ENCODE data around the gene SH2B2. TPM values are rescaled to one million over a fixed set of nuclear protein-coding genes. Genes with fewer than 3 reads are reported as not detected.

SH2B2 gene
- total RNA-seq (10 to 100 TPM in 1 of 2 donors, 1 to 10 TPM in 1; 5.5 to 15.6 TPM), polyA plus RNA-seq (1 to 10 TPM in 1 of 2 donors, under 1 TPM in 1; 0.50 to 2.4 TPM)
- long read RNA-seq, donor 1, partial matches to known transcripts: 0 of 2 reads
- long read RNA-seq, donor 1, other reads (novel, unspliced or antisense): 2 of 2 reads
- long read RNA-seq, donor 2, partial matches to known transcripts: 6 of 19 reads
- long read RNA-seq, donor 2, other reads (novel, unspliced or antisense): 13 of 19 reads

DNA sequence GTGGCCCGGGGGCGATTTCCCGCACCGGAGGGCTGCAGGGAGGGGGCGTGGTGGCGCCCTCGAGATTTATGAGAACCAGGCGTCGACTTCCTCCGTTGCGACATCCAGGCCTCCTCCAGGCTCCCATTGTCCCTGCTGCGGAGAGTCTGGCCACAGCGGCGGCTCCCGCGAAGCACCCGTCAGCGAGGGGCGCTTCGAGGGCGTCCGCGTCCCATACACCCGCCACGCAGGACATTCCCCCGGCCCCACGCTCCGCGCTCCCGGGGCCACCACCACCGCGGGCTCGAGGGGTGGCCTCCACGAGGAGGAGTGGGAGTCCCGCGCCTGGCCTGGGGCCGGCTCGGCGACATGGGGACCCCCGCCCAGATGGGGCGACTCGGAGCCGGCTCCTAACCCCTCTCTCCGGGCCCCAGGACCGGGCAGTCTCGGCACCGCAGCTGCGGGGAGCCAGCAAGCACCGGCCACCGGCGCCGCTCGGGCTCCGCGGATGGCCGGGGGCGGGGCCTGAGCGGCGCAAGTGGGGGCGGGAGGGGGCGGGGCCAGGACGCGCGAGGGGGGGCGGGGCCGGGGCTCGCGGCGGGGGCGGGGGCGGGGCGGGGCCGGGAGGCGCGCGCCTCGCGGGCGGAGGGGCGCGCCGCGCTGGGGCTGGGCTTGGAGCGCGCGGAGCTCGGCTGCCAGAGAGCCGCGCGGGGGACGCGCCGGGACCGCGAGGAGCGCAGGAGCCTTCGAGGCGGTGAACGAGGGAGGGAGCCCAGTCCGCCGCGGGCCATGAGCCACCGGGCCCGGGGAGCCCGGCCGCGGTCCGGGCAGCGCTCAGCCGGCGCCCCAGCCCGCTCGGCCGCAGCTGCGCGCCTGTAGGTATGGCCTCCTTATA lies at the start of gene SH2B2:
Gene SH2B2, plus strand, starts transcription at position 632 of the 874 bp plus-strand sequence. CDS start 13,683 bp downstream, outside the sequence.
- Histone ChIP-seq H3K4me1 (ENCODE audit: control insufficient read depth in 1 of 2, insufficient read depth in 2 of 2, low read length in 2 of 2) (no peaks in the 10 kb centered on the region), H3K36me3 (ENCODE audit: control insufficient read depth in 1 of 2, insufficient read depth in 2 of 2, low read length in 1 of 2) (no peaks in the 10 kb centered on the region), H3K27ac (ENCODE audit: low read depth in 1 of 2, low read length in 2 of 2) (peak within 1 kb of the TSS in 1 of 2 donors; percentile 2), H3K27me3 (ENCODE audit: control insufficient read depth in 1 of 2, insufficient read depth in 2 of 2, low read length in 1 of 2) (no peaks in the 10 kb centered on the region), H3K9me3 (ENCODE audit: control insufficient read depth, low read length) (no peaks in the 10 kb centered on the region), H3K4me3 (ENCODE audit: low read length in 2 of 2) (peak within 1 kb of the TSS; percentile 55 to 69)
- WGBS, 2 donors: 0 to 1% methylated on average over 40 to 116 of the region's 116 CpGs
- DNase-seq (peak; percentile 88 to 91), ATAC-seq (ENCODE audit: low FRiP score) (peak; percentile 84)
- intact Hi-C loops (cut with DNase I): no loop called here

DNA sequence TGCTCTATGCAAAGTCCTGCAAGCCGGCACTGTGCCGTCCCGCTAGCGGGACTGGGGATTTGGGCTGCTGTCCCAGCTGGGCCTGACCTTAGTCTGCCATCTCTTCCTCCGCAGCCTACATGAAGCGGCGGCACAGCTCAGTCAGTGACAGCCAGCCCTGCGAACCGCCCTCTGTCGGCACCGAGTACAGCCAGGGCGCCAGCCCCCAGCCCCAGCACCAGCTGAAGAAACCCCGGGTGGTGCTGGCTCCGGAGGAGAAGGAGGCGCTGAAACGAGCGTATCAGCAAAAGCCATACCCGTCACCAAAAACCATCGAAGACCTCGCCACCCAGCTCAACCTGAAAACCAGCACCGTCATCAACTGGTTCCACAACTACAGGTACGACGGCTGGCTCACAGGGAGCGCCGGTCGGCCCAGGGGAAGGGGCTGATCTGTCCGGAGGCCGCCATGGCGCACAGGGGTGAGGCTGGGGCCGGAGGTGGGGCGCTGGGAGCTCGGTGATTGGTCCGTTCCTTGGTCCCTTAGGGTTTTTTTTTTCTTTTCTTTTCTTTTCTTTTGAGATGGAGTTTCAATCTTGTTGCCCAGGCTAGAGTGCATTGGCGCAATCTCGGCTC lies 47.4 kb upstream of the SH2B2 start:
- intact Hi-C loops (cut with DNase I): loop anchor here (5.0 to 10.0 kb wide), 4 partner anchors 422 to 695 kb away; partner anchors contain the start of gene CUX1 (in 1 of the 2)
- 94% methylated on average over 35 of the region's 35 CpGs for WGBS, 2 donors

DNA sequence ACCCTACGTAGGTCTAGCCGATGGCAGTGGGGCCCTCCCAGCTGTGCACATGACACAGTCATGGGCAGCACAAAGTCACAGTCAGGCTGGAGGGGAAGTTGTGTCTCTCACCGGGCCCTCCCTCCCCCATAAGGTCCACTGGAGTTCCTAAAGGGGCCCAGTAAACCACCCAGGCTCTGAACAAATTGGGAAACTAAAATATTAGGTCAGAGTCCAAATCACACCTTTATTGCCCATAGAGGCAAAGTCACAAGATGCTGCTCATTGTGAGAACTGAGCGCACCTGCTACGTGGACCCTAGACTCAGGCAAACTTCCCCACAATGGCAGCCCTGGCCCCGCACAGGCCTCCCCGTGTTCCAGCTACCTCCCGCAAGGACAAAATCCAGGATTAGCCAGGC lies 45.2 kb upstream of the SH2B2 start:
- DNase-seq: no peak
- intact Hi-C loops (cut with DNase I): no loop called here
- WGBS, 2 donors: 87 to 91% methylated on average over 8 of the region's 8 CpGs
- H3K27me3 ChIP-seq (ENCODE audit: control insufficient read depth in 1 of 2, insufficient read depth in 2 of 2, low read length in 1 of 2): no peaks in the 10 kb centered on the region
- H3K4me3 ChIP-seq (ENCODE audit: low read length in 2 of 2): no peak overlapping the region
- ATAC-seq (ENCODE audit: low FRiP score): no peak
- H3K9me3 ChIP-seq (ENCODE audit: control insufficient read depth, low read length): no peaks in the 10 kb centered on the region
- H3K27ac ChIP-seq (ENCODE audit: low read depth in 1 of 2, low read length in 2 of 2): no peak overlapping the region
- no peaks in the 10 kb centered on the region for H3K4me1 ChIP-seq (ENCODE audit: control insufficient read depth in 1 of 2, insufficient read depth in 2 of 2, low read length in 2 of 2)
- no peaks in the 10 kb centered on the region for H3K36me3 ChIP-seq (ENCODE audit: control insufficient read depth in 1 of 2, insufficient read depth in 2 of 2, low read length in 1 of 2)

More for the DNA sequence above, 47.4 kb upstream of the SH2B2 start:
- DNase-seq: no peak
- Histone ChIP-seq H3K27ac (ENCODE audit: low read depth in 1 of 2, low read length in 2 of 2) (no peak overlapping the region), H3K4me3 (ENCODE audit: low read length in 2 of 2) (no peak overlapping the region), H3K9me3 (ENCODE audit: control insufficient read depth, low read length) (no peaks in the 10 kb centered on the region), H3K27me3 (ENCODE audit: control insufficient read depth in 1 of 2, insufficient read depth in 2 of 2, low read length in 1 of 2) (no peaks in the 10 kb centered on the region), H3K4me1 (ENCODE audit: control insufficient read depth in 1 of 2, insufficient read depth in 2 of 2, low read length in 2 of 2) (no peaks in the 10 kb centered on the region), H3K36me3 (ENCODE audit: control insufficient read depth in 1 of 2, insufficient read depth in 2 of 2, low read length in 1 of 2) (peaks cover 0 to 4% of the 10 kb centered on the region in 2 donors)
- no peak for ATAC-seq (ENCODE audit: low FRiP score)

DNA sequence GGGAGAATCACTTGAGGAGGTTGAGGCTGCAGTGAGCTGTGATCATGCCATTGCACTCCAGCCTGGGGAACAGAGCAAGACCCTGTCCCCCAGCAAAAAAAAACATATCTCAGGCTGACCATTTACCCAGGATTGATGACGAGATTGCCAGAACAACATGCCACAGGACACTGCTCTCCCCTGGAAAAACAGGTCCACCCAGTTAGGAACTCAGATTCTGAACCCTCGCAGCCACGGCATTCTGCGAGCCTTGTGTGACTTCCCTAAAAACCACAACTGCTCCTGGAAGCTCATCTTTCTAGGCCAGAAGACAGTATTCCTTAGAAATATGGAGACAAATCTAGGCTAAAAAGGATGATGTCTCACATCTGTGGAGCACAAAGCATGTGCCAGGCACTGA lies 42.1 kb upstream of the SH2B2 start:
- ATAC-seq (ENCODE audit: low FRiP score) (no peak), DNase-seq (no peak)
- Histone ChIP-seq H3K27ac (ENCODE audit: low read depth in 1 of 2, low read length in 2 of 2) (no peak overlapping the region), H3K4me3 (ENCODE audit: low read length in 2 of 2) (no peak overlapping the region), H3K27me3 (ENCODE audit: control insufficient read depth in 1 of 2, insufficient read depth in 2 of 2, low read length in 1 of 2) (no peaks in the 10 kb centered on the region), H3K9me3 (ENCODE audit: control insufficient read depth, low read length) (no peaks in the 10 kb centered on the region), H3K36me3 (ENCODE audit: control insufficient read depth in 1 of 2, insufficient read depth in 2 of 2, low read length in 1 of 2) (peaks cover 0 to 1% of the 10 kb centered on the region in 2 donors), H3K4me1 (ENCODE audit: control insufficient read depth in 1 of 2, insufficient read depth in 2 of 2, low read length in 2 of 2) (no peaks in the 10 kb centered on the region)
- 89 to 90% methylated on average over 4 of the region's 4 CpGs for WGBS, 2 donors
- intact Hi-C loops (cut with DNase I): no loop called here

DNA sequence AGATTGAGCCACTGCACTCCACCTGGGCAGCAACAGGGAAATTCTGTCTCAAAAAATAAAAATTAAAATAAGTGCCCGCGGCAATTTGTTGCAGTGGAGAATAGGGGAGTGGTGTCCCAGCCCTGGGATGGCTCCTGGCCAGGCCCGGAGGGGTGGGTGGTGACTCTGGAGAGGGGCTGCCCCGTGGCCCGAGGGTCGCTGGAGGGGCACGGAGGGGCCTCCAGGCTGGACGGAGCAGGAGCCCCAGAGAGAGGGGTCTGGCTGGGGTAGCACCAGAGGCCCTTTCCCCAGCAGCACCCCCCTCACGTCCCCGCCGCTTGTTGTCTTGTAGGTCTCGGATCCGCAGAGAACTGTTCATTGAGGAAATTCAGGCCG lies 38.6 kb upstream of the SH2B2 start:
- Histone ChIP-seq H3K27ac (ENCODE audit: low read depth in 1 of 2, low read length in 2 of 2) (no peak overlapping the region), H3K27me3 (ENCODE audit: control insufficient read depth in 1 of 2, insufficient read depth in 2 of 2, low read length in 1 of 2) (no peaks in the 10 kb centered on the region), H3K4me1 (ENCODE audit: control insufficient read depth in 1 of 2, insufficient read depth in 2 of 2, low read length in 2 of 2) (no peaks in the 10 kb centered on the region), H3K4me3 (ENCODE audit: low read length in 2 of 2) (no peak overlapping the region), H3K9me3 (ENCODE audit: control insufficient read depth, low read length) (no peaks in the 10 kb centered on the region), H3K36me3 (ENCODE audit: control insufficient read depth in 1 of 2, insufficient read depth in 2 of 2, low read length in 1 of 2) (peaks cover 0 to 3% of the 10 kb centered on the region in 2 donors)
- intact Hi-C loops (cut with DNase I): no loop called here
- WGBS, 2 donors: 84 to 87% methylated on average over 11 to 14 of the region's 14 CpGs
- ATAC-seq (ENCODE audit: low FRiP score): no peak
- no peak for DNase-seq

DNA sequence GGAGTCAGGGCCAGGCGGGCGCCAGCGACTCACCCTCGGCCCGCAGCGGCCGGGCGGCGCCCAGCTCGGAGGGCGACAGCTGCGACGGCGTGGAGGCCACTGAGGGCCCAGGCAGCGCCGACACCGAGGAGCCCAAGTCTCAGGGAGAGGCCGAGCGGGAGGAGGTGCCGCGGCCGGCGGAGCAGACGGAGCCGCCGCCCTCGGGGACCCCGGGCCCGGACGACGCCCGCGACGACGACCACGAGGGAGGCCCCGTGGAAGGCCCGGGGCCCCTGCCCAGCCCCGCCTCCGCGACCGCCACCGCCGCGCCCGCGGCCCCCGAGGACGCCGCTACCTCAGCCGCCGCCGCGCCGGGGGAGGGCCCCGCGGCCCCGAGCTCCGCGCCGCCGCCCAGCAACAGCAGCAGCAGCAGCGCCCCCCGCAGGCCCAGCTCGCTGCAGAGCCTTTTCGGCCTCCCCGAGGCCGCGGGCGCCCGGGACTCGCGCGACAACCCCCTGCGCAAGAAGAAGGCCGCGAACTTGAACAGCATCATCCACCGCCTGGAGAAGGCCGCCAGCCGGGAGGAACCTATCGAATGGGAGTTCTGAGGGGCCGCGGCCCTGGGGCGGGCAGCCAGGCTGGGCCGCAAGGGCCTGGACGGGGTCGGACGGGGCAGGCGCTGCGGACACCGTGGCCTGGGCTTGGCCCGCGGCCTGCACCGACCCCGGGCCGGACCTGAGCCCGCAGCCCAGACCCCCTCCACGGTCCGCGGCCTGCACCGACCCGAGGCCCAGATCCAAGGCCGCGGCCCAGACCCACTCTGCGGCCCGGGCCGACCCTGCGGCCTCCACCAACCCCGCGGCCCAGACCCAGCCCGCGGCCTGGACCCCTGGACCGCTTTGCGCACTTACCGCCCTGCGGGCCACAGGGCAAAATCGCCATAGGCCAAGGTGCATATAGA lies 37.9 kb upstream of the SH2B2 start:
- Histone ChIP-seq H3K27ac (ENCODE audit: low read depth in 1 of 2, low read length in 2 of 2) (no peak overlapping the region), H3K4me1 (ENCODE audit: control insufficient read depth in 1 of 2, insufficient read depth in 2 of 2, low read length in 2 of 2) (no peaks in the 10 kb centered on the region), H3K27me3 (ENCODE audit: control insufficient read depth in 1 of 2, insufficient read depth in 2 of 2, low read length in 1 of 2) (no peaks in the 10 kb centered on the region), H3K4me3 (ENCODE audit: low read length in 2 of 2) (no peak overlapping the region), H3K9me3 (ENCODE audit: control insufficient read depth, low read length) (no peaks in the 10 kb centered on the region), H3K36me3 (ENCODE audit: control insufficient read depth in 1 of 2, insufficient read depth in 2 of 2, low read length in 1 of 2) (peaks cover 0 to 3% of the 10 kb centered on the region in 2 donors)
- intact Hi-C loops (cut with DNase I): no loop called here
- DNase-seq (no peak), ATAC-seq (ENCODE audit: low FRiP score) (no peak)
- WGBS, 2 donors: 83 to 84% methylated on average over 84 to 117 of the region's 117 CpGs

DNA sequence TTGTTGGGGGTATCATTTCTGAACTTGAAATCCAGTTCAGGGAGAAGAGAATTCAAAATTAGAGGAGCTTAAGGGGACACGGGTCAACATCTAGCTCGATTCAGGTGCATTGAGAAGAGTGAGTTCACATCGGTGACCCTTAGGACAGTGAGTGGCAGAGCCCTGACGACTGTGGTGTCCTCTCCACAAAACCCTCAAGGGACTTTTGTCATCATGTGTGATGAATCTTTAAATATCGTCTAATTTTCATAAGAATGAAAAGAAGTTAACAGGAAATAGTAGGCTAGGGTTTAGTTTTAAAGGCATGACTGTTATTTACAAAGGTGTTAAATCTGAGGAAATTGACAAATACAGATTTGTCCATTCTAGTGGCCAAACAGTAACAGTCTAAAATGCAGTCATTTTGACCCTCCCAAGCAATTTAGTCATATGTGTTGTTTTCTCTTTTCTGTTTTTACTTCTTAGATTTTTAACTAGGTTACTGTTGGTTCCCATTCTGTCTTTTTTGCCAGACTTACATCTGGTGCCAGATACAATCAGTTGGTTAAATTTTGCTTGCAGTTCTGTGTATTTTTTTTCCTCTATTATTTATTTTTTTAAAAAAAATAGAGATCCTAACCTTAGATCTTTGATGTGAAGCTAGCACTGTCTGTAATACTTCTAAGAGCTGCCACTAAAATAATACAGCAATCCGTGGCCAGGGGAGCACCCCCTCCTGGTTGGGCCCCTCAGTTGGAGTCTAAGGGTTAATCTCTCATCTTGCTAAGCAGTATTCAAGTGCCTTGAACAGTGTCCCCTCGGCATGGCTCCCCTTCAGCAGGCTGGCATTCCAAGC lies 34.9 kb upstream of the SH2B2 start:
- WGBS, 2 donors: 70 to 74% methylated on average over 7 of the region's 7 CpGs
- intact Hi-C loops (cut with DNase I): loop anchor here in 1 of 2 donors (10.0 kb wide), 1 partner anchor 667 kb away; no protein-coding TSS in a partner anchor
- Histone ChIP-seq H3K4me3 (ENCODE audit: low read length in 2 of 2) (no peak overlapping the region), H3K4me1 (ENCODE audit: control insufficient read depth in 1 of 2, insufficient read depth in 2 of 2, low read length in 2 of 2) (no peaks in the 10 kb centered on the region), H3K27ac (ENCODE audit: low read depth in 1 of 2, low read length in 2 of 2) (no peak overlapping the region), H3K36me3 (ENCODE audit: control insufficient read depth in 1 of 2, insufficient read depth in 2 of 2, low read length in 1 of 2) (peaks cover 0 to 3% of the 10 kb centered on the region in 2 donors), H3K27me3 (ENCODE audit: control insufficient read depth in 1 of 2, insufficient read depth in 2 of 2, low read length in 1 of 2) (no peaks in the 10 kb centered on the region), H3K9me3 (ENCODE audit: control insufficient read depth, low read length) (no peaks in the 10 kb centered on the region)
- ATAC-seq (ENCODE audit: low FRiP score) (no peak), DNase-seq (no peak)

Data from aorta (tissue), 5 donors.